Renal cortical epithelial cell (primary cell): ENCODE results near the gene PDE8A. TPM values are rescaled to one million over a fixed set of nuclear protein-coding genes. Genes with fewer than 3 reads are reported as not detected.
A peak's percentile ranks its signal among the peaks of the same experiment; 100 is the strongest.

ENCODE experiments used
- DNase-seq: peaks from one replicate; pipeline ENCODE4 v3.0.0-alpha.2; 2011; ENCODE audit warnings: low read depth
- total RNA-seq: library from RNA; depleted of rRNA; stranded (reverse); fragments of >200 nt; gene quantifications from 2 replicates; pipeline ENCODE4 v1.2.3, GENCODE V29; 2014

PDE8A gene
- total RNA-seq, 1 donor from 2014 or later: 36.7 TPM

DNA sequence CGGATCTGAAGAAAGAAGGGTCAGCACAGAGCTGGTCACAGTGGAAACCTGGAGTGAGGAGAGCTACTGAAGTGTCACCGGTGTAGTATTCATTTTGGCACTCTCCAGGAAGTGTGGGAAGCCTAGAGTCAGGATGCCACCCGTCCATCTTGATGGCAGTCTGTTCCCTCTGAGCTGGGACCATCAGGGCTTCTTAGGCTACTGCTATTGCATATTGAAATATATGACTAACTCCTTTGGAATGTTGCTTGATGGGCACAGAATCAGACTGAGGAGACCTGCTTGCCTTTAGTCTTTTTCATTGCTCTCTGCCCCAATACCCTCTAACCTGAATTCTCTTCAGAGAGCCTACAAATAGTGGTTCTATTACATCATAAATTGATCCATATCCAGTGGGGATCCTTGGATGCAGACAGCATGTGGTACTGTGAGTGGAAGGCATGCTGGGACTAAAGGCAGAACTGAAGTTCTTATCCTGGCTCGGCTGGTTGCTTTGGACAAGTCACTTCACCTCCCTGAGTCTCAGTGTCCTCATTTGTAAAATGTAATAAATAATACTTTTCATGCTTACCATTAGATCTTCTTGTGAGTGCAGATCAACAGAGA lies 143.5 kb downstream of the PDE8A start:
- peak; percentile 79 for DNase-seq

DNA sequence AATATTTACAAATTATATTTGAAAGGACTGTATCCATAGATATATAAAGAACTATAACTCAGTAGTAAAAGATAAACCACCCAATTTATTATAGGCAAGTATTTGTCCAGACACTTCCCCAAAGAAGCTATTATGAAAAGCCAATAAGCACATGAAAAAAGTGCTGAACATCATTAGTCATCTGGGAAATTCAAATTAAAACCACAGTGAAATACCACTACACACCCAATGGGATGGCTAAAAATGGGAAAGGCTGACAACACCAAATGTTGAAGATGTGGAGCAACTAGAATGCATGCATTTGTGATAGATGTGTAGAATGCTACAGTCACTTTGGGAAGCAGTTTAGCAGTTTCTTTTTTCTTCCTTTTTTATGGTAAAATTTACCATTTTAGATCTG lies 147.0 kb downstream of the PDE8A start:
- no peak for DNase-seq

DNA sequence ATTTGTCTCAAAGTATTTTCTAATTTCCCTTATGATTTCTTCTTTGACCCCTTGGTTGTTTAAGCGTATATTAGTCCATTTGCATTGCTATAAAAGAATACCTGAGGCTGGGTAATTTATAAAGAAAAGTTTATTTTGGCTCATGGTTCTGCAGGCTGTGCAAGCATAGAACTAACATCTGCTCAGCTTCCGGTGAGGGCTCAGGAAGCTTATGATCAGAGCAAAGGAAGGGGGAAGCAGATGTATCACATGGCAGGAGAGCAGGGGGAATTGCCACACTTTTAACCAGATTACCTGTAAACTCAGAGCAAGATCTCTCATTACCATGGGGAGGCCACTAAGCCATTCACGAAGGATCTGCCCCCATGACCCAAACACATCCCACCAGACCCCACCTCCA lies 148.2 kb downstream of the PDE8A start:
- DNase-seq: no peak

DNA sequence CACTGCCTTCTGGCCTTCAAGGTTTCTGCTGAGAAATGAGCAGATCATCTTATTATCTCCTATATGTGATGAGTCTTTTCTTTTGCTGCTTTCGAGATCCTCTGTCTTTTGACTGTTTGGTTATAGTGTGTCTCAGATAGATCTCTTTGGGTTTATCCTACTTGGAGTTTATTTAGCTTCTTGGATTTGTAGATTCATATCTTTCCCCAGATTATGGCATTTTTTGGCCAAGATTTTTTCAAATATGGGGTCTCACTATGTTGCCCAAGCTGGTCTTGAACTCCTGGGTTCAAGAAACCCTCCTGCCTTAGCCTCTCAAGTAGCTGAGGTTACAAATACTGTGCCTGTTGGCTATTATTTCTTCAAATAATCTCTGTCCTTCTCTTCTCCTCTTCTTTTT lies 150.3 kb downstream of the PDE8A start:
- no peak for DNase-seq

DNA sequence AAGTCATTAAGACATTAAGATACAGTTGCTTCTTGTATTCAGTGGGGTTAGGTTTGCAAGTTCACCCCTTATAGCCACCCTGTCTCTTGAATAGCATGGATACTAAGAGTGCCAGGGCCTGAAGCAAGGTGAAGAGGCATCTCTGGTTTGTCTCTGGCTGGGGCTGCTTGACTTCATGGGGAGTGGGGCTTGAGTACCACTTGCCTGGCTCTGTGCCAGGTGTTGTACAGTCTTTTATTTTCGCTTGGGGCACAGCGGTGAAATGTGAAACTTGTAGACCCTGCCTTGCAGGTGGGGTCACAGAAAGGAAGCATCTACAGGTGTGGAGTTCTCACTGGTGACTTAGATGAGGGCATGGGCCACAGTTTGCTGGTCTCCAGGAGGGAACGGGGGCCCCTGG lies 152.1 kb downstream of the PDE8A start:
- DNase-seq: no peak

DNA sequence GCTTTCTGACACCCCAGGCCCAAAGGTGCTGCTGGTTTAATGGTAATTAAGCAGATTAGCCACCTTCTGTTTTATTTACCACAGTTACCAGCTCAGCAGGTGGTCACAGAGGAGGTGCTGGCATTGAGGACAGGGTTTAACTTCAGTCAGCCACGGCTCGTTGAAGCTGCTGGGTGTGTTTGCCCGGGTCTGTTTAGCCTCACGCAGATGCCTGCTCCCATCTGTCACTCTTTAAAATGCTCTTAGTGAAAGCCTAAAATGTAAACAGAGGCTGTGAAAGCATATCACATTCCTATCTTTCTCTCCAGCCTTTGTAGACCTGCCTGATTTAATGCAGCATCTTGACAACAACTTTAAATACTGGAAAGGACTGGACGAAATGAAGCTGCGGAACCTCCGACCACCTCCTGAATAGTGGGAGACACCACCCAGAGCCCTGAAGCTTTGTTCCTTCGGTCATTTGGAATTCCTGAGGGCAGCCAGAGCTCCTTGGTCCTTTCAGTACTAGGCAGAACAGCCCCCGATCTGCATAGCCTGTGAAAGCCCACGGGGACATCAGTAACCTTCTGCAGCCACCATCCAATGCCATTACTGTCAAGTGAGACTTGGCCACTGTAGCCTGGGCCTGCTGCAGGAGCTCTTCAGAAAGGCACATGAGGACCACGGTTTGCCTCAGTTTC lies 156.0 kb downstream of the PDE8A start:
- no peak for DNase-seq

DNA sequence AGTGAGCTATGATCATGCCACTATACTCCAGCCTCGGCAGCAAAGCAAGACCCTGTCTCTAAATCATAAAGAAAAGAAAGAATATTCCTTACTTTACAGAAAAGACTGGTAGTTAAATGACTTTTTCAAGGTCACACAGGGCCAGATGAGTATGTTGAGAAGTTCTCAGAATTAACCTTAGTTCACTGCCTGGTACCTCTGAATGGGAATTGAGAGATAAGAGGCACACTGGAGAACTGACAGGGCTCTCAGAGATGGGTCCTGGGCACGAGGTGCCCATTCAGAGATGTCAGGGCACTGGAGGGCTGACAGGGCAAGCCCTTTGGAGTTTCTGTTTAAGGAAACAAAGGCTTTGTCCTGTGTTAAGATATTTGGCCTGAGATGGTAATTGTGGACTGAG lies 157.7 kb downstream of the PDE8A start:
- no peak for DNase-seq

DNA sequence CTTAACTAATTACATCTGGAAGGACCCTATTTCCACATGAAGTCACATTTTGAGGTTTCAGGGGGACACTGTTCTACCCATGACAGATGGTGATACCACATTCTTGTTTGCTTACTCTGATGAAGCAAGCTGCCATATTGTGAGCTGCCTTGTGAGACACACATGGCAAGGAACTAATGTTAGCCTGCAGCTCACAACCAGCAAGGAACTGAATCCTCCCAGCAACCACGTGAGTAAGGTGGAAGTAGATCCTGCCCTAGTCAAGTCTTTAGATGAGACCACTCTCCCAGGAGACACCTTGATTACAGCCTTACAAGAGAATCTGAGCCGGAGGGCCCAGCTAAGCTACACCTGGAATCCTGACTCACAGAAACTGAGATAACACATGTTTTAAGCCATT lies 160.1 kb downstream of the PDE8A start:
- no peak for DNase-seq

DNA sequence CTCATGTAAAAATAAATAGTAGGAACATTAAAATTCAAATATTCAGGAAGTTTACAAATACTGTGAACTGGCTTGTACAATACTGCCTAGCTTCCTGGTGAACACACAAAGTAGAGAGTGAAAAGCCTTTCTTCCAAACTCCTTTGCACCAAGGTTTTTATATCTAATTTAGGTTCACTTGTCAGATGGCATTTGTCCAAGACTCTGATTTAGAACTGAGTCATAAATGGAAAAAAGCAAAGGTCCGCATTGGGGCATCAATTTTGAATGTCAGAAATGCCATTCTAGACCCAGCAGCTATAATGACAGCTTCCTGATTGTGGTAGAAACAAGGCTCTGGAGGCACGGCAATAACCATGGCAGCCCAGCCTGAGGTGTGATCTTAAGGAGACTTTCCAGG lies 160.7 kb downstream of the PDE8A start:
- peak; percentile 84 for DNase-seq

DNA sequence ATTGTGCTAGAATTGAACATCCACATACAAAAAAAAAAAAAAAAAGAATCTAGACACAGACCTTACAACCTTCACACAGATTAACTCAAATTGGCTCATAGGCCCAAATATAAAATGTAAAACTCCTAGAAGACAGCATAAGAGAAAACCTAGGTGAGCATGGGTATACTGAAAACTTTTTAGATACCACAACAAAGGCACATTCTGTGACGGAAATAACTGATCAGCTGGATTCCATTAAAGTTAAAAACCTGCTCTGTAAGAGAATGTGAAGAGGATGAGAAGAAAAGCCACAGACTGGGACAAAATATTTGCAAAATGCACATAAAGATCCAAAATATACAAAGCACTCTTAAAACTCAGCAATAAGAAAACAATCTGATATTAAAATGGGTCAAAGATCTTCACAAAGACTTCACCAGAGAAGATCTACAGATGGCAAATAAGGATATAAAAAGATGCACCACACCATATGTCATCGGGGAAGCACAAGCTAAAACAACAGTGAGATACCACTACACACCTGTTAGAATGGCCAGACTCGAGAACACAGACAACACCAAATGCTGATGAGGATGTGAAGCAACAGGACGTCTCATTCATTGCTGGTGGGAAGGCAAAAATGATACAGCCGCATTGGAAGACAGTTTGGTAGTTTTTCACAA lies 167.9 kb downstream of the PDE8A start:
- no peak for DNase-seq

DNA sequence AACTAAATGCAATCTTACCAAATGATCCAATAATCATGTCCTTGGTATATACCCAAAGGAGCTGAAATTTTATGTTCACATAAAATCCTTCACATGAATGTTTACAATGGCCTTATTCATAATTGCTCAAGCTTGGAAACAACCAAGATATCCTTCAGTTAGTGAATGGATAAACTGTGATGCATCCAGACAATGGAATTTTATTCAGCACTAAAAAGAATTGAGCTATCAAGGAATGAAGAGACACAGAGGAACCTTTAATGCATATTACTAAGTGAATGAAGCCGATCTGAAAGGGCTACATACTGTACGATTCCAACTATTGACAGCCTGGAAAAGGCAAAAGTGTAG lies 168.4 kb downstream of the PDE8A start:
- DNase-seq: no peak

DNA sequence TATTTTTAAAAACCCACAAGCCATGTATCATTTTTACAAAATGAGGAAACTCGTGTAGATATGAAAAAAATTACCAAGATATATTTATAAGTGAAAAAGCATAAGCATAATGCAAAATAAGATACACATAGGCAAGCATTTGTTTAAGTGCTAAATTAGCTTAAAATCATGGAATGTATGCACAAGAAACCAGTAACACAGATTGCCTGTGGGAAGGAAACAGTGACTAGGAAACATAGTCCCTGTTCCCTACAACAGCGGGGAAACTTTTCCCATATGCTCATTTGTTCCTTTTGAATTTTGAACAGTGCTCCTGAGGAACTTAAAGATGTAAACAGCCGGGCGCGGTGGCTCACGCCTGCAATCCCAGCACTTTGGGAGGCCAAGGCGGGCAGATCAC lies 169.5 kb downstream of the PDE8A start:
- DNase-seq: no peak

DNA sequence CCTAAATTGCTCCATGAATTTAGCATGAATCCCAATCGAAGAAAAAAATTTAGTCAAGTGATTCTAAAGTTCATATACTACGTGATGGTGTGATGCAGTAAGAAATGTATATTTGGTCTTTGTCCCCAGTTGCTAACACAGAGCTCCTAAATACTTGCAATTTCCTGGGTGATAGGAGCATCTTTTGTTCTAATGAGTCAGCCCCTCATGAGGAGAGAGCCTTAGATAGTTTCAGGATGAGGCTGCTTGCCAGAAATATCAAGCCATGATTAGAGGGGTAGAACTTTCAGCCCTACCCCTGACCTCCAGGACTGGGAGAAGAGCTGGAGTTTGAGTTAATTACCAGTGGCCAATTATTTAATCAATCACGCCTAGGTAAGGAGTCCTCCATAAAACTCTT lies 170.2 kb downstream of the PDE8A start:
- no peak for DNase-seq

DNA sequence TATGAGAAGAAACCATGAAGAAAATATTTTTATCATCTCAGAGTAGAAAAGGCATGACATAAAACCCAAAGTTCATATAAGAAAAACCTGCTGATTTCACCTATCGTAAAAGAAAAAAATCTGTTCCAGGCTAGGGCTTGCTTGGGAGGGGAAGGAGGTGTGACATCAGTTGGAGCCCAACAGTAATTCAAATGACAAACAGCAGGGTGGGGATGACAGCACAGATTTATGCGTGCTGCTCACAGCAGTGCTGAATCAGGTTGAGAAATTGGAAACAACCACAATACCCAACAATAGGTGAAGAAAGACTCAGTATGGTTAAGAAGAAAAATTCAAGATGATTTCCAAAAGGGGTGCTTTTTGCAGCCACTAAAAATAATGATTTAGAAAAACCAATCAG lies 172.4 kb downstream of the PDE8A start:
- peak; percentile 19 for DNase-seq

DNA sequence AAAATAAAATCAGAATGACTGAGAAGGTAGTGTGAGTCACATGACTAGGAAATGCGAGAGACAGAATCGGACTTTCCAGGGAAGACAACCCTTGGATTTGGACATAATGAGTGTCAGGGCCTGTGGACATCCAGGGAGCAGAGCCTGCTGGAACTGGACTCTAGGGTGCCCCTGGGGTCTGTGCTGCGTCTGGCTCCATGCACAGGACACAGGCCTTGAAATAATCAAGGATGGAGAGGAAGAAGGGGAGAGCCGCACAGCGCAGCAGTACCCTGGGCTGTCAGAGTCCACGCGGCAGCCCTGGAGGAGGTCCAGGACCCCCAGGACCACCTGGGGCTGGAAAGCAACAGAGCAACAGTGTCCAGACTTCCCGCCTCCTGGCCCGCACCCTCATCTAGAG lies 173.7 kb downstream of the PDE8A start:
- no peak for DNase-seq

DNA sequence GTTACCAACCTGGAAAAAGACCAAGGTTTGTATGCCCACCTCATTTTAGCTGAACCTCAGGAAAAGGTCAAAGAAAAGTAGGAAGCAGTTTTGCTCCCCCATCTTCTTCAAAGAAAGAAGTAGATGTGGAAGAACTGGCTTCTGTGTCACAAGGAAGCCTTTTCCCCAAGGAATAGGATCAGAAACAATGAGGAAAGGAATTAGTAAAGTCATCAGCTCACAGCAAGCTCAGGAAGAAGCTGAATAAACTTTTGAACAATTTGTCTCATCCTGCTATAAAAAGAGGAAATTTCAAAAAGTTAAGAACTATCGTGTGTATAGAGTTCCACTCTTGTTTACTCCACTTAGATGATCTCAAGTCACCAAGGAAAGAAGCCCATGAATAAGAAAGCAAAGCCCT lies 174.2 kb downstream of the PDE8A start:
- no peak for DNase-seq

DNA sequence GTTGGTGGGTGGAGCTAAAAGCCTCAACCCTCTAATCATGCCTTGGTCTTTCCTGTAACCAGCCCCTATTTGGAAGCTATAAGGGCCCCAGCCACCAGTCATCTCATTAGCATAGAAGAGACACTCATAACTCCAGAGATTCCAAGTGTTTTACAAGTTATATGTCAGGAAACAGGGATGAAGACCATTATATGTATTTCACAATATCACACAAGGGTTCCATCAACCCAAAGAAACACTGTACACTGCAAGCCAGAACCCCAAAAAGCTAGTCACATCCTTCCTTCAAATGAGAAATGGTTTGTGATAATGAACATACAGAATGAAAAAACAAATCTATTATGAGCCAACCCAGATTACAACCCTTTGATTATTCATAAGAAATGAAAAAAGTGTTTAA lies 175.7 kb downstream of the PDE8A start:
- no peak for DNase-seq

DNA sequence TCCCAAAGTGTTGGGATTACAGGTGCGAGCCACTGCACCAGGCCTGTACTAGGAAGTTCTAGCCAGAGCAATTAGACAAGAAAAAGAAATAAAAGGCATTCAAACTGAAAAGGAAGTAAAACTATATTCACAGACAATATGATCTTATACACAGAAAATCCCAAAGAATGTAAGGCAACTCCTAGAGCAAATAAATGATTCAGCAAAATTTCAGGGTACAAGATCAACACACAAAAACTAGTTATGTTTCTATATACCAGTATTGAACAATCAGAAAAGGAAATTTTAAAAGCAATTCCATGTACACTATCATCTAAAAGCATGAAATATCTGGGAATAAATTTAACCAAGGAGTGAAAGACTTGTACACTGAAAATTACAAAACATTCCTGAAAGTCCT lies 180.6 kb downstream of the PDE8A start:
- DNase-seq: no peak

DNA sequence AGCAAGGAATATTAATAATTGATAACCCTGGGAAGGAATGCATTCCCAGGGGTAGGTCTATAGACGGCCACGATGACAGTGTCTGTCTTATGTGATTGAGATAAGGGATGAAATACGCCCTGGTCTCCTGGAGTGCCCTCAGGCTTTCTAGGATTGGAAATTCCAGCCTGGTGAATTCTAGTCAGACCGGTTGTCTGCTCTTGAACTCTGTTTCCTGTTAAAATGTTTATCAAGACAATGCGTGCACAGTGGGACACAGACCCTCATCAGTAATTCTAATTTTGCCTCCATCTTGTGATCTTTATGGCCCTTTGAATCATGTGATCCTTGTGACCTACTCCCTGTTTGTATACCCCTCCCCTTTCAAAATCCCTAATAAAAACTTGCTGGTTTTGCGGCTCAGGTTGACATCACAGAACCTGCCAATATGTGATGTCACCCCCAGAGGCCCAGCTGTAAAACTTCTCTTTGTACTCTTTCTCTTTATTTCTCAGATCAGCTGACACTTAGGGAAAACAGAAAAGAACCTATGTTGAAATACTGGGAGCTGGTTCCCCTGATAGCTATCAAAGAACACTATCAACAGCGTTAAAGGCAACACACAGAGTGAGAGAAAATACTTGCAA lies 183.3 kb downstream of the PDE8A start:
- DNase-seq: no peak

DNA sequence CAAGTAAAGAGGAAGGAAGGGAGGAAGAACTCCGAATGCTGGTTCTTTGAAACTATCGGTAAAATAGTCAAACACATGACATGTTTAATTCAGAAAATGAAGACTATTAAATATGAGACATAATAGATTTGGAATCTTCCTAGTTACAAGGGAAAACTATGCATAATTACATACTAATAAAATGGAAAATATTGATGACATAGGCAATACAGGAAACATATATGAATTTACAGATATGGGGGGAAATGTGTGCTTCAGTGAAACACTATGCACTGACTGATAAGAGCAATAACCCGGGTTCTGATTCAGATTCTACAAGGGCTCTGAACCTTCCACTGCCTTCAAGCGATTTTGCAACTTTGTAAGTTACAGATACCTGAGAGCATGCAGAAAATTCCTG lies 185.9 kb downstream of the PDE8A start:
- no peak for DNase-seq

DNA sequence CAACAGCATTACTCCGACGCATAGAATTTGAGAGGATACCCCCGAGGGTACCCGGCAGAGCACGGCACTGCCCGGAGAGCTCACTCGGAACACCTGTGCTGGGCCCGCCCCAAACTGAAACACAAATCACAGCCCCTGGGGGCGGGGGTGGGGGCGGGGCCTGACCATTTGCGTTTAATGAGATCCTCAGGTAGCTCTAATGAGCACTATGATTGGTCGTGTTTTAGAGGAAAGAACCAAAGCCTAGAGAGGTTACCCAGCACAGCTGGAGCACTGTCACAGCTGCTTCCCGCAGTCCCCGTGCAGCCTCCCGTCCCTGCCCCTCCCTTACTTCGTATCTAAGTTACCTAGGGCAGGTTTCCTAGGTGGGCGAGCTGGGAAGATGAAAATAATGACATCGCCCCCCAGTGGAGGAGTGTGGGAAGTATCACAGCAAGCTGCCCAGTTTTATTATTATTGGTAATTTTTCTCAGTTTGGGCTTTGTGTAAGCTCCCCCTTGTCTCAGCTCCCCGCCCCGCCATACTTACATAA lies 187.1 kb downstream of the PDE8A start:
- DNase-seq: peak; percentile 24

DNA sequence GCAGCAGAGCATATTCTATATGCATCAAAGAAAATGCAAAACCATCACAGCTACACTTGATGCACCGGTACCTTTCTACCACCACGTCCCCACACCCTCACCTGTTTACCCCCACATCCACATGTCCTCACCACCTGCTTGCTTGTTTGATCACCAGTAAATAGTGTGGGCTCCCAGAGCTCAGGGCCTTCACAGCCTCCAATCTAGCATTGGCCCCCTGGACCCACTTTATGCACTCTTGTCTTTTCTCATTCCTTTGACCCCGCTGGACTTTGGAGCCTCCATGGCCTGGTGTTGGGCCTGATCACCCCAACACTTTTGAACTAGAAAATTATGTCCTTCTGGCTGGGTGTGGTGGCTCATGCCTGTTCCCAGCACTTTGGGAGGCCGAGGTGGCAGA lies 190.1 kb downstream of the PDE8A start:
- no peak for DNase-seq
